ENCODE measurements around the gene SDC3. TPM values are rescaled to one million over a fixed set of nuclear protein-coding genes. Genes with fewer than 3 reads are reported as not detected.

The SDC3 gene
- polyA plus RNA-seq, 1 experiment: 18.0 TPM

- no peak for TF ChIP-seq CTCF (IDR thresholded peaks at IDR 0.05; ENCODE audit: insufficient read depth, low read depth, low read length)
- Histone ChIP-seq H3K27me3 (ENCODE audit: control insufficient read depth, insufficient read depth, low read length) (no peaks in the 10 kb centered on the region), H3K4me3 (ENCODE audit: low read depth, low read length) (no peak overlapping the region), H3K36me3 (ENCODE audit: control insufficient read depth, insufficient read depth, low read length) (no peaks in the 10 kb centered on the region)
- ChIA-PET POLR2A (no interaction called here), CTCF (interaction anchor here (1.3 to 1.7 kb wide), 3 partner anchors 17 to 107 kb away, joined by 4 to 5 read pairs (median 4); no protein-coding TSS in a partner anchor)
- no peak for DNase-seq (ENCODE audit: low read depth)
Observed at GRCh38 chr1:30888975-30889374, 19.6 kb downstream of the SDC3 start.

- POLR2A ChIA-PET: no interaction called here
- TF ChIP-seq CTCF (IDR thresholded peaks at IDR 0.05; ENCODE audit: insufficient read depth, low read depth, low read length): no peak
- no peaks in the 10 kb centered on the region for H3K27me3 ChIP-seq (ENCODE audit: control insufficient read depth, insufficient read depth, low read length)
- no peaks in the 10 kb centered on the region for H3K36me3 ChIP-seq (ENCODE audit: control insufficient read depth, insufficient read depth, low read length)
- peak; percentile 85 for DNase-seq (ENCODE audit: low read depth)
- CTCF ChIA-PET: interaction anchor here (1.2 to 1.7 kb wide), 3 partner anchors 11 to 107 kb away, joined by 4 read pairs; no protein-coding TSS in a partner anchor
- no peak overlapping the region for H3K4me3 ChIP-seq (ENCODE audit: low read depth, low read length)
Observed at GRCh38 chr1:30888391-30888790, 20.2 kb downstream of the SDC3 start.

GRCh38 chr1:30887485-30888315, 20.9 kb downstream of the SDC3 start:
- DNase-seq (ENCODE audit: low read depth): peak; percentile 27

GRCh38 chr1:30886710-30887428, 21.7 kb downstream of the SDC3 start:
- POLR2A ChIA-PET: interaction anchor here (0.6 kb wide), 1 partner anchor 10 kb away, joined by 3 read pairs; no protein-coding TSS in a partner anchor
- CTCF ChIA-PET: interaction anchor here (0.8 to 1.3 kb wide), 2 partner anchors 9 to 25 kb away, joined by 3 read pairs; no protein-coding TSS in a partner anchor
- no peaks in the 10 kb centered on the region for H3K36me3 ChIP-seq (ENCODE audit: control insufficient read depth, insufficient read depth, low read length)
- DNase-seq (ENCODE audit: low read depth): no peak
- H3K4me3 ChIP-seq (ENCODE audit: low read depth, low read length): no peak overlapping the region
- TF ChIP-seq CTCF (IDR thresholded peaks at IDR 0.05; ENCODE audit: insufficient read depth, low read depth, low read length): no peak
- no peaks in the 10 kb centered on the region for H3K27me3 ChIP-seq (ENCODE audit: control insufficient read depth, insufficient read depth, low read length)

More at GRCh38 chr1:30887485-30888315, 20.9 kb downstream of the SDC3 start:
- POLR2A ChIA-PET: no interaction called here
- Histone ChIP-seq H3K36me3 (ENCODE audit: control insufficient read depth, insufficient read depth, low read length) (no peaks in the 10 kb centered on the region), H3K4me3 (ENCODE audit: low read depth, low read length) (no peak overlapping the region), H3K27me3 (ENCODE audit: control insufficient read depth, insufficient read depth, low read length) (no peaks in the 10 kb centered on the region)
- CTCF ChIA-PET: interaction anchor here (1.2 to 1.7 kb wide), 3 partner anchors 11 to 106 kb away, joined by 4 read pairs; no protein-coding TSS in a partner anchor
- no peak for TF ChIP-seq CTCF (IDR thresholded peaks at IDR 0.05; ENCODE audit: insufficient read depth, low read depth, low read length)
